Testis (tissue), 3 donors: ENCODE measurements around the gene C4BPB. TPM values are rescaled to one million over a fixed set of nuclear protein-coding genes. Genes with fewer than 3 reads are reported as not detected.

ENCODE experiments used
- DNase-seq: peaks from one replicate; pipeline ENCODE4 v3.0.0-alpha.2; 2019
- H3K27ac ChIP-seq, 2 donors: fragments of 200-600 bp; sonication (generic); one replicate each; pipeline ENCODE4 v1.5.1; 2019
- H3K27me3 ChIP-seq: fragments of 200-600 bp; sonication (generic); one replicate; pipeline ENCODE4 v1.5.1; 2019
- H3K36me3 ChIP-seq: fragments of 200-600 bp; sonication (generic); one replicate; pipeline ENCODE4 v1.5.1; 2017; ENCODE audit warnings: low read depth; ENCODE audit errors: missing control alignments
- H3K4me1 ChIP-seq: fragments of 200-600 bp; sonication (generic); one replicate; pipeline ENCODE4 v1.5.1; 2019
- H3K4me3 ChIP-seq, 2 donors: fragments of 200-600 bp; sonication (generic); one replicate each; pipeline ENCODE4 v1.5.1; 2017 to 2019
- H3K9me3 ChIP-seq: fragments of 200-600 bp; sonication (generic); one replicate; pipeline ENCODE4 v1.5.1; 2017
- CTCF ChIP-seq, 3 experiments: fragments of 450-650 bp in 2 of 3; fragments of 200-600 bp in 1 of 3; sonication (generic) in 1 of 3; IDR thresholded peaks; one replicate each; pipeline ENCODE4 v1.5.1; 2016 to 2019; ENCODE audit warnings: antibody characterized with exemption in 3 of 3, mild to moderate bottlenecking in 2 of 3, moderate library complexity in 1 of 3
- POLR2A ChIP-seq: fragments of 450-650 bp; IDR thresholded peaks from one replicate; pipeline ENCODE4 v1.6.1; 2017; ENCODE audit warnings: antibody characterized with exemption, mild to moderate bottlenecking, moderate library complexity
- WGBS, 2 donors: methylation state at CpG; one replicate each; pipeline ENCODE4 v1.1.5; 2018; 5-methylcytosine and 5-hydroxymethylcytosine counted together
- intact Hi-C: fragments of 100-400 bp; cut with DNase I; formaldehyde crosslinking; loops from one replicate; pipeline ENCODE4 v1.15.1; 2023; ENCODE audit warnings: low total_unique reads
- polyA plus RNA-seq: library from polyadenylated mRNA; stranded (reverse); fragments of 350-450 nt; fragmentation: Illumina TruSeq; extraction: RNeasy Lipid Tissue Mini Kit (QIAGEN cat#74804); gene quantifications from one replicate; pipeline ENCODE4 v1.2.3, GENCODE V29; 2014; ENCODE audit warnings: low read depth, low replicate concordance; ENCODE audit not compliant: insufficient read depth
- total RNA-seq, 2 donors: library from RNA; depleted of rRNA; stranded (reverse); fragments of >200 nt; gene quantifications; one replicate each; pipeline ENCODE4 v1.2.3, GENCODE V29; 2016

Gene C4BPB
- total and polyA plus RNA-seq, 3 donors from 2014 or later, result 0.63 to 1.6 (median 0.87) TPM

- intact Hi-C loops, result no loop called here
- no peak for DNase-seq
- no peak for TF ChIP-seq CTCF (IDR thresholded peaks at IDR 0.05)
- H3K36me3 ChIP-seq, result no peaks in the 10 kb centered on the region
- H3K4me1 ChIP-seq, result no peaks in the 10 kb centered on the region
- H3K27me3 ChIP-seq, result no peaks in the 10 kb centered on the region
- H3K9me3 ChIP-seq, result no peaks in the 10 kb centered on the region
- H3K27ac ChIP-seq, result no peak overlapping the region
- H3K4me3 ChIP-seq, result no peak overlapping the region
Observed at GRCh38 chr1:207128336-207128921, 39.8 kb downstream of the C4BPB start.

GRCh38 chr1:207129053-207129452 lies 40.4 kb downstream of the C4BPB start:
- Histone ChIP-seq H3K4me1 (no peaks in the 10 kb centered on the region), H3K9me3 (no peaks in the 10 kb centered on the region), H3K27ac (no peak overlapping the region), H3K36me3 (no peaks in the 10 kb centered on the region), H3K4me3 (no peak overlapping the region), H3K27me3 (no peaks in the 10 kb centered on the region)
- TF ChIP-seq POLR2A (no peak), CTCF (IDR thresholded peaks at IDR 0.05) (no peak)
- DNase-seq, result no peak
- intact Hi-C loops, result no loop called here

- no peak for DNase-seq
- no peaks in the 10 kb centered on the region for H3K4me1 ChIP-seq
- intact Hi-C loops, result no loop called here
- no peak overlapping the region for H3K4me3 ChIP-seq
- 83 to 86% methylated on average over 1 of the region's 1 CpG for WGBS, 2 donors
- no peak for TF ChIP-seq CTCF (IDR thresholded peaks at IDR 0.05)
- TF ChIP-seq POLR2A, result no peak
- no peaks in the 10 kb centered on the region for H3K36me3 ChIP-seq
- H3K27me3 ChIP-seq, result no peaks in the 10 kb centered on the region
- H3K27ac ChIP-seq, result no peak overlapping the region
- H3K9me3 ChIP-seq, result no peaks in the 10 kb centered on the region
Observed at GRCh38 chr1:207130252-207131036, 41.8 kb downstream of the C4BPB start.

GRCh38 chr1:207131163-207131562 lies 42.5 kb downstream of the C4BPB start:
- Histone ChIP-seq H3K27me3 (no peaks in the 10 kb centered on the region), H3K27ac (no peak overlapping the region), H3K9me3 (no peaks in the 10 kb centered on the region), H3K36me3 (no peaks in the 10 kb centered on the region), H3K4me3 (no peak overlapping the region), H3K4me1 (no peaks in the 10 kb centered on the region)
- intact Hi-C loops, result no loop called here
- no peak for DNase-seq
- TF ChIP-seq CTCF (IDR thresholded peaks at IDR 0.05) (no peak), POLR2A (no peak)
- WGBS, 2 donors, result 83 to 94% methylated on average over 4 of the region's 4 CpGs

- no peak for TF ChIP-seq CTCF (IDR thresholded peaks at IDR 0.05)
- TF ChIP-seq POLR2A, result no peak
- intact Hi-C loops, result no loop called here
- no peak overlapping the region for H3K4me3 ChIP-seq
- H3K9me3 ChIP-seq, result no peaks in the 10 kb centered on the region
- no peaks in the 10 kb centered on the region for H3K27me3 ChIP-seq
- no peak for DNase-seq
- WGBS, 2 donors, result 95 to 97% methylated on average over 1 of the region's 1 CpG
- H3K36me3 ChIP-seq, result no peaks in the 10 kb centered on the region
- no peak overlapping the region for H3K27ac ChIP-seq
- H3K4me1 ChIP-seq, result no peaks in the 10 kb centered on the region
Observed at GRCh38 chr1:207134581-207134980, 45.9 kb downstream of the C4BPB start.
